ENCODE data around the gene OAF. TPM values are rescaled to one million over a fixed set of nuclear protein-coding genes. Genes with fewer than 3 reads are reported as not detected.
A peak's percentile ranks its signal among the peaks of the same experiment; 100 is the strongest.

Gene OAF
- total and polyA plus RNA-seq, 2 of the 8 experiments (the other 6 are each of a cell fraction or from before 2014, with no cell fraction given) = 1.3 to 1.5 TPM

GRCh38 chr11:120256178-120256577 lies 45.3 kb downstream of the OAF start:
- Histone ChIP-seq H3K4me2 (ENCODE audit: insufficient read depth in 1 of 2, low read depth in 2 of 2, low read length in 2 of 2) (peak overlapping the region; percentile 71 to 83; a peak in 3 of 4 replicates), H2BK120ac (replicated peaks; ENCODE audit: low read depth, low read length) (no peak overlapping the region), H2BK5ac (ENCODE audit: low read depth, low read length) (no peak overlapping the region; the same call in 1 of the 2 replicates), H3K4me1 (replicated peaks in 1 of 4; ENCODE audit: control insufficient read depth in 3 of 4, insufficient read depth in 4 of 4, low read length in 3 of 4) (peaks cover 10 to 28% (median 16%) of the 10 kb centered on the region in 4 experiments), H3K23ac (ENCODE audit: insufficient read length) (no peak overlapping the region), H2BK12ac (ENCODE audit: low read depth, low read length) (peak overlapping the region; percentile 23; the same call in 1 of the 2 replicates), H3K18ac (ENCODE audit: extremely low read depth, low read length) (no peak overlapping the region), H3K4ac (replicated peaks; ENCODE audit: insufficient read length, low read depth, low read length) (no peak overlapping the region), H3K9me3 (ENCODE audit: insufficient read depth in 2 of 2, low read depth in 1 of 2, low read length in 1 of 2) (no peaks in the 10 kb centered on the region), H4K8ac (ENCODE audit: extremely low read depth, insufficient read depth, low read length) (no peak overlapping the region), H3K9ac (replicated peaks in 1 of 4; ENCODE audit: extremely low read depth in 1 of 4, low read depth in 3 of 4, low read length in 3 of 4) (no peak overlapping the region), H2BK15ac (ENCODE audit: low read length) (no peak overlapping the region; the same call in 1 of the 2 replicates), H3K4me3 (ENCODE audit: extremely low read depth in 1 of 4, insufficient read depth in 2 of 4, low read depth in 3 of 4, low read length in 4 of 4) (peak overlapping the region in 1 of 4 experiments; percentile 50; a peak in 3 of 8 replicates), H3K79me1 (ENCODE audit: low read depth, low read length) (no peaks in the 10 kb centered on the region; the same call in 1 of the 2 replicates), H4K20me1 (replicated peaks in 1 of 2; ENCODE audit: control insufficient read depth in 1 of 2, insufficient read depth in 2 of 2, low read length in 2 of 2) (no peaks in the 10 kb centered on the region), H2BK20ac (ENCODE audit: low read length) (no peak overlapping the region), H3K23me2 (ENCODE audit: low read depth, low read length) (no peaks in the 10 kb centered on the region; the same call in 1 of the 2 replicates), H2AFZ (ENCODE audit: low read length) (no peak overlapping the region), H3K14ac (ENCODE audit: insufficient read length) (no peak overlapping the region), H3K56ac (replicated peaks; ENCODE audit: insufficient read length, low read depth, low read length) (no peak overlapping the region), H2AK5ac (ENCODE audit: low read depth, low read length) (no peak overlapping the region), H3K27ac (ENCODE audit: low read depth, low read length) (no peak overlapping the region), H4K91ac (replicated peaks; ENCODE audit: insufficient read length, low read length) (peak overlapping the region; percentile 23), H3K27me3 (replicated peaks in 1 of 4; ENCODE audit: control insufficient read depth in 3 of 4, extremely low read depth in 1 of 4, insufficient read depth in 3 of 4, low read length in 3 of 4) (peaks cover 0 to 7% (median 3%) of the 10 kb centered on the region in 4 experiments; a peak in 4 of 7 replicates), H3K79me2 (ENCODE audit: control insufficient read depth in 1 of 2, insufficient read depth in 2 of 2, low read length in 2 of 2) (no peaks in the 10 kb centered on the region), H3K36me3 (ENCODE audit: control insufficient read depth in 2 of 4, insufficient read depth in 4 of 4, low read length in 3 of 4) (no peaks in the 10 kb centered on the region), H4K5ac (ENCODE audit: insufficient read length, low read depth, low read length) (no peak overlapping the region)
- 69% methylated on average over 4 of the region's 4 CpGs; no CpG with 5 or more reads in 1 of the 2 experiments for WGBS, 2 experiments (ENCODE audit: extremely low coverage in 1 of 2, insufficient coverage in 1 of 2, insufficient read length in 1 of 2, insufficient replicate concordance in 2 of 2, low coverage in 1 of 2, low lambda C conversion rate in 2 of 2, missing lambda C conversion rate in 1 of 2)
- ChIA-PET CTCF (ENCODE audit: partially characterized antibody) (interaction anchor here (1.4 to 41.2 kb wide), 5 partner anchors 13 to 45 kb away, joined by 3 to 1412 read pairs (median 7); partner anchors contain the start of gene POU2F3), POLR2A (ENCODE audit: partially characterized antibody) (no interaction called here)
- no peak for DNase-seq (ENCODE audit: low read depth in 1 of 2, low spot score in 2 of 2)
- no peak for FAIRE-seq
- TF ChIP-seq SP4 (IDR thresholded peaks at IDR 0.05; ENCODE audit: low read length) (no peak), TCF12 (IDR thresholded peaks at IDR 0.05; ENCODE audit: low read depth, low read length) (no peak), RNF2 (IDR thresholded peaks at IDR 0.05; ENCODE audit: borderline replicate concordance, low read depth, low read length, missing control alignments, poor library complexity, severe bottlenecking) (no peak), TBP (IDR thresholded peaks at IDR 0.05; ENCODE audit: low read depth, low read length) (no peak), SP1 (IDR thresholded peaks at IDR 0.05; ENCODE audit: low read depth, low read length) (no peak), JUN (IDR thresholded peaks at IDR 0.05; ENCODE audit: low read depth, low read length) (no peak), CEBPB (IDR thresholded peaks at IDR 0.05; ENCODE audit: low read depth, low read length) (no peak), EP300 (IDR thresholded peaks at IDR 0.05; ENCODE audit: borderline replicate concordance in 1 of 2, low read depth in 2 of 2, low read length in 2 of 2) (no peak), TAF1 (IDR thresholded peaks at IDR 0.05; ENCODE audit: low read depth, low read length) (no peak), TEAD4 (IDR thresholded peaks at IDR 0.05; ENCODE audit: low read depth, low read length) (no peak), RBBP5 (IDR thresholded peaks at IDR 0.05; ENCODE audit: borderline replicate concordance, low read depth, low read length) (no peak), EGR1 (IDR thresholded peaks at IDR 0.05; ENCODE audit: borderline replicate concordance, low read depth, low read length) (no peak), BACH1 (IDR thresholded peaks at IDR 0.05; ENCODE audit: low read length) (no peak), USF2 (IDR thresholded peaks at IDR 0.05; ENCODE audit: low read length) (no peak)

Measured in H1 (cell line).